Inflammatory macrophage treated with lipopolysaccharide for 4 hours (primary cell): ENCODE results near the gene GRM7.

Experiments
- DNase-seq: peaks from one replicate; pipeline ENCODE4 v3.0.0-alpha.2; 2020

Gene GRM7

DNA sequence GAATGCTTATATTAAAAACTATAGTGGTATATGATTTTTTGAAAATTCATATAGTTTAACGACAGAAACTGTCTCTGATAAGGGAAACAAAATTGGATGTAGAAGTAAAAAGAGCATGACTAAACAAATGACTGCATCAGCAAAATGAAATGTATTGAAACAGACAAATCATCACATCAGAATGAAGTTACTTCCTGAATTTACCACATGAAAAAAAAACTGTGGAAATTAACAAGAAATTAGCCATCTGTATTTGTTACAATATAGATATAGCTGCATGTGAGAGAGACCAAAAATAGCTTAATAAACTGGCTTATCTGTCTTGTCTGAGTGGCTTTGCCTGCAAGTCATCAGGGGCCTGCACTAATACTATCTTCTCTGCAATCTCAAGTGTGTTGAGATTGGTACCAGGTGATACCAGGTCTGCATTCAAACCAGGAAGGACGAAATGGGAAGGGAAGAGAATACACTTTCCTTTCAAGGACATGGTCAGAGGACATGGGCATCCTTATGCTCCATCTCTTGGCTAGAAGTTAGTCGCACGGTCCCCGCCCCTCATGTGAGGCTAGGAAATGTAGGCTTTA, 388.7 kb downstream of the GRM7 start:
- DNase-seq = no peak

DNA sequence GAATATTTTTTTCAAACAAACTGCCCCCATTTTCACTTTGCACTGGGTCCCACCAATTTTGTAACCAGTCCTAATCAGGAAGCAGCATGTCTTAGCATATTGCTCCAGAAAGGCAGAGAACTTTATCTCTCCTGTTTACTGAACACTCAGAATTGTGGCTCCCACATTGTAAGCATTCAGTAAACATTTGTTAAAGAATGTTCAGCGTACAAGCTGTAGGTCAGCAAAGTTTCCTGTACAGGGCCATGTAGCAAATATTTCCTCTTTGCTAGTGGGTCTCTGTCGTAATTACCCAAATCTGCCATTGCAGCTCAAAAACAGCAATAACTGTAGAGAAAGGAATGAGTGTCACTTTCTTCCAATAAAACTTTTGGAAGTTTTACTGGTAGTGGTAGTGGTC, 393.3 kb downstream of the GRM7 start:
- DNase-seq = no peak

DNA sequence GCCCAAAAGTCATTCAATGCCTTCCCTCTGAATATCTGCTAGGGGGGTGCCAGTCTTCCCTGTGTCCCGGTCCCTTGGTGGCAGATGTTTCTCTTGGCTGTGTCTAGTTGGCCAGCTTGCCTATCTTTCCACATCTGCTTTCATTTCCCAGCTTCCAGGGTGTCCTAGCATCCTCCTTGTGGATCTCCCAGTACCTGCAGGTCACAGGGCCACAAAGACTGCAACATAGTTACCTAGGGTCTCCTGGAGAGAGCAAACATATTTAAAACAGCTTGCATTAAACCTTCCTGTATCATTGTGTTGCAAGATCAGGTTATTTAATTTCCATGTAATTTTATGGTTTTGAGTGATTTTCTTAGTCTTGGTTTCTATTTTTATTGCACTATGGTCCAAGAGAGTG, 400.1 kb downstream of the GRM7 start:
- DNase-seq = no peak

DNA sequence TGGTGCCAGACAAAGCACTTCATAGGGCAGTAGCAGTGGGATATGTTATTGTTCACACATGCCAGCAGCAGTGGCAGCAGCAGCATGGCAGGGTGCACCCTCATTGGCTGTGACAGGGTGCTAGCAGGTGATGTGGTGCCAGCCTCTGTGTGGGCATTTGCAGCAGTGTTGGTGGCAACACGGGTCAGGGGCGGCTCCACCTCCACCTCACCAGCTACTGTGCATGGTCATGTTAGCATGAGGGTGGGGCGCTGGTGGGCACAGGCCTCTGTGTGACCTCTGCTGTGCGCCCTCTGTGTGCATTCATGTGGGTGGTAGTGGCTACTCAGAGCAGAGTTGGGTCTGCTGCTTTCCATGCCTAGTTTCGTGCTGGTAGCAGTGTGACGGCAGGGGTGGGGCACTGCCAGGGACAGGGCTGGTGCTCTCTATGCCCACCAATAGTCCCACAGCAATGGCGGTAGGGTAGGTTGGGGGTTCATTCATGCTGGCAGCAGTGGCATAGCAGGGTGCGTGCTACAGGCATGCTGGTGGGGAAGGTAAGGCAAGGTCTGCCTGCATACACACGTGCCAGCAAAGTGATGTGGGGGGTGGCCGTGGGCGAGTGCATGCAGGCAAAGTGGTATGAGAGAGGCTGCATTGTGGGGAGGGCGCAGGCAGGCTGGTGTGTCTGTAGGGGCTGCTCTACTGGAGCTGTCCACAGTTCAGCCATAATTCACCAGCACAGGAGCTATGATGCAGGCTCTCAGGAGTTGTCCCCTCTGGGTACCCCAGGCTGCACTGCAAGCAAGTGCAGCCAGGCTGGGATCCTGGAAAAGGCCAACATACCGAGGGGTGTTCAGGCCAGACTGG, 402.7 kb downstream of the GRM7 start:
- DNase-seq = no peak

DNA sequence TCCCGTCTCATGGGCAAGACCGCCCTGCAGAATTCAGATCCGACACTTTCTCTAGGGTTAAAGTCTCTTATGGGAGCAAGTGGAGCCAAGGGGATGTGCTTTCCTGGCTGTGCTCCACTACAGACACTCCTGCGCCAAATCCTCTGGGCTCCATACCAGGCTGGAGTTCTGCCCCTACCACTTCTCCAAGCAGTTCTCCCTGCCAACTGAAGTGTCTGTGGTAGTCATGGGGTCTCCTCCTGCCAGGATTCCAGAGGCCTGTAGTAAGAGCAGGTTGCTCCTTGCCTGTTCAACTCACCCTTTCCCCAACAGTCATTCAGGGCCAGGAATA, 403.2 kb downstream of the GRM7 start:
- DNase-seq = no peak

DNA sequence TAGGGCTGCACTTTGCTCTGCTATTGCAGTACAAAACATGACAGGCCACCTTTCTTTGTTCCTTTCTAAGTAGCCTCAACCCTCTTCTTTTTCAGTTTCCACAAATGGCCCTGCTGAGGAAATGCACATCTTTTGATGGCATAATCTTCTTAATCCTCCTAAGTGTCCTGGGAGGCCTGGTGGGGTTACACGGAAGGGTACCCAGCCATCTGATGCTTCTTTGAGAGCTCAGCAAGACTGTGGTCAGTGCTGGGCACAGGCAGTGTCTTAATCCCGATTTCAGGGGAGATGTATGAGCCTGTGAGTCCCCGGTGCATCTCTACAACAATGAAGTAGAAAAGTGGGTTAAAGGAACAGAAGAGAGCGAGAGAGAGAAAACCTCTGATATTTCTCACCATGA, 404.8 kb downstream of the GRM7 start:
- no peak for DNase-seq

DNA sequence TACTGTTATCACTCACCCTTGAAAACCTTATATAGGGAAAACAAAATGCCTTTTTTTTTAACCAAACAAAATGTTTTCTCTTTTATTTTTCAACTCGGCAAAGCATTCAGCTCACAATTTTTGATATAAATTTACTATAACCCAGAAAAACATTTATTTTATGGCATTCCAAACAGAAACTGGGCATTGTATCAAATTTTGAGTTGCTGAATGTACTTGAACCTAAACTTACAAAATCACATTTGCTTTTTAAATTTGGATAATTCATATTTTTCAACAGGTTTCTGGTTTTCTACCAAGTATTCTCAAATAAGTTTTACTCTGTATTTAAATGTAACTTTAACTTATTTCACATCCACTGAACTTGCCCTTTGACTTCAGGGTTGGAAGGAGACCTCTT, 405.6 kb downstream of the GRM7 start:
- no peak for DNase-seq

DNA sequence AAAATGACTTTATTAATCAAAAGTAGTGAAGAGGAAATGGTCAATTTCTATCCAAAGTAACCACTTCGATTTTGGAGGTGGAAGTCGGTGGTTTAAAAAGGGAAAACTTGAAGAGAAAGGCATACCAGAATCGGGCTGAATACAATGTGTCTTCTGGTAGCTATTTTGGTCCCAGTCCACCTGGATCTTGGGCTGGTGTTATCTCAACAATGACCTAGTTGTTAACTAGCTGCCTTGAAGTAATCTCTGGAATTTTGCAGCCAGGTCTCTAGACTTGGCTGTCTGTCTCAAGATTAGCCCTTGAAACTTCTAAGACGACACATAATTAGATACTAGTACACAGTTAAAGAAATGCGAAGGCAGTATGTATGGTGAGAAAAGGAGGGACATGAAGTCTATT, 409.8 kb downstream of the GRM7 start:
- DNase-seq = no peak

DNA sequence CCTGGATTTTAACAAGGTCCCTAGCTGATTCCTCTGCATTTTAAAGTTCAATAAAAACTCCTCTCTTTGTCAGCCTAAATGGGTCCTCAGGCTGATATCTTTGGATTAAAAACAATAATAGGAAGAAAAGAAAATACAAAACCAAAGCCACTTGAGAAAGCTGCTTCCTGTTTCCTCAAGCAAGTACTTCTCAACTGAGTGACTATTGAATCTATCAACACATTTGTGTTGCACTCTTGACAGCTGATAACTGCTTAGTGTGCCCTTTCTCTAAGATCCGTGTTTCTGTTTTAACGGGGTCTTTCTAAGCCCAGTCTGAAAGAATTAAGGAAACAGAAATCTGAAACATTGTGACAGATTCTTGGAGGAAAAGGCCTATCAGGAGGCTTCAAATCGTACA, 410.7 kb downstream of the GRM7 start:
- no peak for DNase-seq

DNA sequence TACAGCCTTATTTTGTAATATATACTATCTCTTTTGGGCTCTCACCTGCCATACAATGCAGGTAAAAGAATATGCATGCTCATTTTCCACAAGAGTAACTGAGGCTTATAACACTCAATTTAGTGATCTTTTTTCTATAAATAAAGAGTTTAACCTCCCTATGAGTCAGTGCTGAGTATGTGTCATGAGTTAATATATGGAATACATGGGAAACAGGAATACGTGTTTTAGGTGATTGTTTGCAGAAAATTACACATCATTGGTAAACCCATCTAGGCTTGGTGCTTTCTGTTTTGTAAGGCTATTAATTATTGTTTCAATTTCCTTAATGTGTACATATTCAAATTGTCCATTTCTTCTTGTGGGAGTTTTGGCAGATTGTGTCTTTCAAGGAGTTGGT, 411.3 kb downstream of the GRM7 start:
- no peak for DNase-seq

DNA sequence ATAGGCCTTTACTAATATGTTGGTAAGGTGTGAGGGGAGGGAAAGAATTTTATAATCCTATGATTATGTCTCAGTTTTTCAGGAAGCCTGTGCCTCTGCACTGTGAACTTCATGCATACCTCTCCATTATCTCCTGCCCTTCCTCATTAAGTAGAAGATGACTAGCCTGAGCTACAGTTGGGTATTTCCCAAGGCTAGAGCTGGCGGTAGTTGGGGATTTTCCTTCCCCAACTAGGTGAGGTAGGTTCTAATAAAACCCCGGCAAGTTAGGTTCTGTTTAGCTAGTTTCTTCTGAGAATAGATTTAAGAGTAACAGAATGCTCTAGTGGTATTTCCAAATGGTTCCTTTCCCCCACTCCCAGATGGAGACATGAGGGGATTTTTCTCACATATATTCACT, 414.5 kb downstream of the GRM7 start:
- no peak for DNase-seq

DNA sequence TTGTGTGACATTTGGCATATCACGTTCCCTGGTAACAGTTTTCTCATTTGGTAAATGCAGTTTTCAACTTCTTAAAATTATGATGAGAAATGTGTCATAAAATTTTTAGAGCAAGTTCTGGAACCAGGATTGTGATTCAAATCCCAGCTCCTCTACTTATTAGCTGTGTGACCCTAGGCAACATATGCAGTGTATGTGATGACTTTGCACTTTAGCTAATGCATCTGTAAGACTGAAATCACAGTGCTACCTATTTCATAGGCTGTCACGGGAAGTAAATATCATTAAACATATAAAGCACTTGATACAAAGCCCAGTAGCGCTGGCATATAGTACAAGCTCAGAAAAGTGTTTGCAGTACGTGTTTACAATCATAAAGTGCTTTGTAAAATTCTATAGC, 419.4 kb downstream of the GRM7 start:
- DNase-seq = no peak

DNA sequence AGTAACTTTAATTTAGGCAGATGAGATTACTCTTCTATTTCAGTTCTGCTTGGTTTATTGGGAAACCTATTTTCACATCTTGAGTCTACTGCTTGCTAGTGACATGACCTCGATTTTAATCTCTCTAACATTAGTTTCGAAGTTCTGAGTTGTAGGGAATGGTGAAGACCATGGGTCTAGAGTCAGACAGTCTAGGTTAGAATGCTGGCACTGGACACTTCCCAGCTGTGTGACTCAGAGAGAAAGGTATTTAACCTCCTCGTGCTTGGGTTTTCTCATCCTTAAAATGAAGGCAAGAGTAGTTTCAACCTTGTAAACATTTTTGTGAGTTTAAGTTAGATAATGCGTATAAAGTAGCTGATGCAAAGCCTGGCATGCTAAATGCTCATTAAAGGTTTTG, 422.1 kb downstream of the GRM7 start:
- no peak for DNase-seq

DNA sequence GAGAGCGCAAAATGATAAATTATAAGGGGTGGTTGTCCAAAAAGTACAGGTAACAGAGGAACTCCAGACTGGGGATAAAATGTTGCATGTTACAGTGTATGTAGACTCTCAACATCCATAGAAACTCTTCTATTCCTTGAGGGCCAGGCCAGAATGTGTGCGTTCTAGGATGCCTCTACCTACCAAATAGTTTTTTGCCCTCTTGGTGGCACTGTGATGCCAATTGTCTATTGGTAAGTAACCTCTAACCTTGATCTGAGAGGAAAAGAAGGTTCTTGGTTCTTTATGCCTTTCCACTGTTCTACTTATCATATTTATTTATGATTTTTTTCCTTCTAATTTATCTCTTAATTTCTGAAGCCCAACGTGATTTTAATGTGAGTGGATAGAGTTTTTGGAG, 424.6 kb downstream of the GRM7 start:
- peak; percentile 9 for DNase-seq

DNA sequence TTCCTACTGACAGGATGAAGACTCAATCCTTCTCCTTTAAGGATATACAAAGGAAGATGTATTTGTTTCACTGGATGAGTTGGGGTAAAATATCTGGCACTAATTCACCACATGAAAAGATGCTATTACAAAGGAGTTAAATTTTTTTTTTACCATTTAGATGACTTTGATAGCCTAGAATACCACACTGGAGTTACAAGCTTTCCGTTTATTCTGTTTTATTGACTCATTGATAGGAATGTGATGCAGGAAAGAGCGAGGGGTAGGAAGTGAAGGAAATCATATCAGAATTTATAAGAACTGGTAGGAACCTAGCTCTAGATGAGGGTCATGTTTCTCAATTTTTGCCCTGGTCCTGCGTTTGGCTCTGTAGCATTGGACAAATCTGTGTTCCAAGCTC, 427.2 kb downstream of the GRM7 start:
- no peak for DNase-seq

DNA sequence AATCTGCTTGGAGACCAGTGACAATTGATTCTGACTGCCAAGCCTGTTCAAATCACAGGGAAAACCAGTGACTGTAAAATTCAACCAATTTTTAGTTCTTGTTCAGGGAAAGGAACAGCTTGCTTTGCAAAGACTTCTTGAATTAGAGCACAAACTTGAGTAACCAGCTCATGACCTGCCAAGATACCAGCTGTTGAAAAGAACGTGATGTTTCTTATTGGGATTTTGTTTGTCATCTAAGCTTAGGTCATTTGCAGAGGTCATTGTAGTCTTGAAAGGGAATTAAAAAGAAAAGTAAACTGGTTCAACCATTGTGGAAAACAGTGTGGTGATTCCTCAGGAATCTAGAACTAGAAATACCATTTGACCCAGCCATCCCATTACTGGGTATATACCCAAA, 428.2 kb downstream of the GRM7 start:
- DNase-seq = no peak

DNA sequence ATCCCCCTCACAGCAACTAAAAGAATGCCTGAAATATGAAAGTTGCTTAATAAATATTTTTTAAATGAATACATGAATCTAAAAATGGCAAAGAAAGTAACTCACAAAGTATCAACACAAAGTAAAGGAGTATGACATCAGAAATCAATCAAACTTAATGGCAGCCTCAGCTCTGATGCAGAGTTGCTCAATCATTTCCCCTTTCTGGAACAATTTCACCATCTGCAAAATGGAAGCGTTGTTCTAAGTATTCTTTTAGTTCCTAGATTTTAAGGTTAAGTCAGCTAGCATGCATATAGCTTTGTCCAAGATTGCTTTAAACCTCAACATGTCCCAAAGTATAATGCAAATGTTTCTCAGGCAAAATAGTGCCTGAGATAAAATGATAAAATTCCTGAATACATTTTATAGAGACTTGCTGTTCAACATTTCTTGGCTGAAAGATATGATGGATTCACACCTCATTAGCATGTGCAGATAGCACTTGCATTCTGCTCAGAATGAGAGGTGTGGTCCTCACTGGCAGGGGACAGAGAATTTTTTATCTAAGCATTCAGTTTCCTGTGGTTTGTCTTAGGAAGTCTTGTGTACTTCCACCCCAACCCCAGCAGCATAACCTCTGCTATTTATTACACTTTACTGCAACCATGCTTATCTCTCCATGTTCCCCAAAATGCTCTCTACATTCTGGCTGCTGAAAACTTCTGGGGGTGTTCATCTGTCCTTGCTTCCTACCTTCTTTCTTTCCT, 429.3 kb downstream of the GRM7 start:
- DNase-seq = peak; percentile 43

DNA sequence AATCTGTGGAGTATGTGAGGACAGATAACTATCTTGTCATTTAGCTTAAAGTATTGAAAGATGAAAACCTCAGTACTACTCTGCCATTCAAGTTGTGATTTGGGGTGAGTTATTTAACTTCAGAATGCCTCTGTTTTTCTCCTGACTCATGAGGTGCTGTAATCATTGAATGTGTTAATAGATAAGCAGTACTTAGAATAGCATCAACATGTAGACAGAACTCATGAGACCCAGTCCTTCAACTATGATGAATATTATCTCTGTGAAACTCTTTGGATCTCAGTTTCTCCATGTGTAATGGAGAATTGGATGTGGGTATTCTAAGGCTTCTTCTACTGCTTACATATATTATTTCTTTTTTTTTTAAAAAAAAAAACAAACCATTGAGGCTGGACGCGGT, 431.4 kb downstream of the GRM7 start:
- DNase-seq = no peak

DNA sequence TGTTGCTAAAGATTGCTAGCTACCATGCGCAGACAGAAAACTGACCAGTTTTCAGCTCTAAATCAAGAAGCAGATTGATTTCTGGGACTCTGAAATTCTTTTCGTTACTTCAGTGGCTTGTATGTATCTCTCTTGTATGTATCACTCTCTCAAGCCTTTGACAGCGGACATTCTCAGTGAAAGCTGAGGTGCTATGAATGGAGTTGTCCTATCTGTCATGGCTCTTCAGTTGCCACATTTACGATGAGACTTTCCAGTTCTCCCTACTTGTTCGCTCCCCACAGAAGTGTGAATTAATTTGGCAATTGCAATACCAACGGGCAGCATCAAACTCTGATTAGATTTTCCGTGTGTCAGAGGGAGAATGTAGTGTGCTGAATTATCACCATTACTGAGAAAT, 432.4 kb downstream of the GRM7 start:
- no peak for DNase-seq

DNA sequence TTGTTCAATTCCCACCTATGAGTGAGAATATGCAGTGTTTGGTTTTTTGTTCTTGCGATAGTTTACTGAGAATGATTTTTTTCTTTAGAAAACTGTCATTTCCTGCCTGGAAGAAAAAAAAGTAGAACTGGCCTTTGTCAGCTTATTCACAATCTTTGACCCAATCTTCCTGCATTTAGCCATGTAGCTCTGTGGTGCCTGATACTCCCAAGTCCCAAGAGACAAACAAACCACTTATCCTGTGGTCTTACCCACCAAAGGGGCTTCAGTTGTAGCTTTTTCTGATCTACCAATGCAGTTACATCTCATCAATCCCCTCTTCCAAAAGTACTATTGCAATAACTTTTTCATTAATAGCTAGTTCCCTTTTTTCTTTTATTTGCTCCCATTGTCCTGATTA, 444.6 kb downstream of the GRM7 start:
- no peak for DNase-seq

DNA sequence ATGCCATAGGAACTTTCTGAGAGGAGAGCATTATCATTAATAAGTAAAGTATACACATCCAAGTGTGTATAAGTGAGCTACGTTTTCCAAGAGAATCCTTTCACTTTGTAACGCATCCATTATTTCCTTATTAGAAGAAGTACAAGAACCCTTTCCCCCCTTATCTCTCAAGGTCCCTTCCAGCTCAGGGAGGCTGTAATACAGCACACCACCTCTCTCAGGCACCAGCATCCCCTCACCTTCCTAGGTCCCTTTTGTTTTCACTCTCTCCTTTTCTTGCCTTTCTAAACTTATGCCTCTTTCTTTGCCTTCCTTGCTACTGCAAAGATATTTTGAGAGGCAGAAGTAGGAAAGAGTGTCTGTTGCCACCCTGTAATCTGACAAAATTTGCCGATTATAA, 446.0 kb downstream of the GRM7 start:
- DNase-seq = no peak

DNA sequence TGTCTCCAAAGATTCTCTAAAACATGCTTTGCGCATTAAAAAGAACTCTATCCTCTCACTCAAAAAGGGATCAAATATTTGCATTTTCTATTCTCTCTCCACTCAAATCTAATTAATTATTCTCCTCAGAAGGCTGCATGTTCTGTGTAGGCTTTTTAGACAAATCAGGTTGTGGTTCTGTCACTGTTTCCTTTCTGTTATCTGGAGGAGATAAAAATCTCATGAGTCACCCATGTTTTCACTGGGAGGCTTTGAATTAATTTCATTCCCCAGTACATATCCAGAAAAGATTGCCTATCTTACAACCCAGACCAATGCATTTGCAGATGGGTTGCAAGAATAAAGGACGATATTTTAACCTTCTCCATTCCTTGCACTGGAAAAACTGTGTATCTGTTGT, 446.5 kb downstream of the GRM7 start:
- DNase-seq = no peak

DNA sequence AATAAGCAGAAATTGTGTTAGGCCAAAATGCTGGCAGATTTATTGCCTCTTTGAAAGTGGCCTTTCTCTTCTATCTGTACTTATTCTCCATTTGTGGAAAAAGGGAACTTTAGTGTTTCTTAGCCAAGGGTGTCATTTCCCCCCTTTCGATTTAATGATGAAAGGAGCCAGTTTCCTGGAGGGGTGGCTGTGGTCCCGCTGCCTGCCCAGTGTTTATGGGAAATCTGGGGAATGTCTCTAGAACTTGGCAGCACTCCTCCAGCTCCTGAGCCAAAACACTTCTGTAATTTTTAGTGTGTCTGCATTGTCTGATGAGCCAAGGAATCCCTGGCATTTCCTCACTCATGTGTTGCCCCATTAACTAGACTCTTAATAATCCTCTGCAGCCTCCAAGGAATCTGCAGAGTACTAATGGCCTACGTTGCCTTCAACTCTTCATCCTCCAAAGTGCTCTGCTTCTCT, 448.8 kb downstream of the GRM7 start:
- DNase-seq = no peak

DNA sequence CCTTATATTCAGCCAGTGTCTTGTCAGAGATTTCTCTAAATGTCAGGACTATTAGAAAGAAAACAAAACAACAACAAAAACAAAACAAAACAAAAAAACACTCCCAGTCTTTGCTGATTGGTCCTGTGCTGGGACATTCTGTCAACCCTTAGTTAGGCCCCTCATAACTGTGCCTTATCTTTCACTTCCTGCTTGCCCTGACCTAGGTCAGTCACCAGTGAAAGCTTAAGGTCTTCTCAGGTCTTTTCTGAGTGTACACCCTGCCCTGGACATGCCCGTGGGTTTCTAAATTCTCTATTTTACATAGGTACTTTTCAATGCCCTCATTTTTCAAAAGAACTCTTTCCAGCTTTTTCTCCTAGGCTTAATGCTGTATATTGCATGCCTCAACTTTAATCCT, 454.1 kb downstream of the GRM7 start:
- DNase-seq = no peak
